LHCN-M2 (cell line): ENCODE data around the gene BICC1. TPM values are rescaled to one million over a fixed set of nuclear protein-coding genes. Genes with fewer than 3 reads are reported as not detected.

Experiments used
- DNase-seq: peaks from one replicate; pipeline ENCODE4 v3.0.0-alpha.2; 2012; ENCODE audit warnings: low read depth
- total RNA-seq: library from RNA; depleted of rRNA; stranded (reverse); fragments of >200 nt; gene quantifications from 2 replicates; pipeline ENCODE4 v1.2.3, GENCODE V29; 2014

Gene BICC1
- total RNA-seq, 1 experiment from 2014 or later, result 20.7 TPM

- DNase-seq, result no peak
Observed at GRCh38 chr10:58557714-58558113, 45.0 kb downstream of the BICC1 start.

- DNase-seq, result no peak
Observed at GRCh38 chr10:58560068-58560467, 47.4 kb downstream of the BICC1 start.

DNA sequence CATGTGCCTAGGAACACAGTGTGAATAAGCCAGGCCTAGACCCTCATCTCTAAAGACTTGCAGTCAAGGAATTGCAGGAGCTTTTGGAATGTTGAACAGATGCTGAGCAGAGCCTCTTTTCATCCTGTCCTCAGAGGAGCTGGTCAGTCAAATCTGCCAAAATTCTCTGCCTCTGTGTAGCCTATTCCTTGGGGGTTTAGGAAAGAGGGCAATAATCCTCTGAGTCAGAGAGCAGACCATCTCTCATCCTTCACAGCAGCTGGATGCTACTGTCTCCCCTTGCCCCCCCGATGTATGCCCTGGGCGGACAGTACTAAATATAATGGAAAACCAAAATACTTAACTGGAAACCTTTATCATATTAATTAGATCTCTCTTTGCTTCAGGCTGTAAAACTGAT is 52.6 kb downstream of the BICC1 start:
- DNase-seq, result peak; percentile 92

DNA sequence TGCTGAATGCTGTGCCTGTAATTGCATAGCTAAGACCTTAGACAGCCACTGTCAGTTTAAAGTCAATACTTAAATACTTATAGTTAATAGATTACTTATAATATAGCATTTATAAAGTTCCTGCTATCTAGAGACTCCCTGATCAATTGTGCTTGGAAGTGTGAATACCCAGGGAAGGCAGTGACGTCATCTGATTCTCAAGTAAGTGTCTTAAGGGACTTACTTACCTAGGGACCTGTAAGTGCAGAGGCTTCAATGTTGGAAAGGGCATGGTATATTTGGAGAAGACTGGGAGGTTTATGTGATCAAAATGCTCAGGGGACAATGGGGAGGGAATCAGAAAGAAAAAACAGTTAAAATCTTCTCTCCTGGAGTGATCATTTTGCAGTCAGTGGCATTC is 55.0 kb downstream of the BICC1 start:
- no peak for DNase-seq

DNA sequence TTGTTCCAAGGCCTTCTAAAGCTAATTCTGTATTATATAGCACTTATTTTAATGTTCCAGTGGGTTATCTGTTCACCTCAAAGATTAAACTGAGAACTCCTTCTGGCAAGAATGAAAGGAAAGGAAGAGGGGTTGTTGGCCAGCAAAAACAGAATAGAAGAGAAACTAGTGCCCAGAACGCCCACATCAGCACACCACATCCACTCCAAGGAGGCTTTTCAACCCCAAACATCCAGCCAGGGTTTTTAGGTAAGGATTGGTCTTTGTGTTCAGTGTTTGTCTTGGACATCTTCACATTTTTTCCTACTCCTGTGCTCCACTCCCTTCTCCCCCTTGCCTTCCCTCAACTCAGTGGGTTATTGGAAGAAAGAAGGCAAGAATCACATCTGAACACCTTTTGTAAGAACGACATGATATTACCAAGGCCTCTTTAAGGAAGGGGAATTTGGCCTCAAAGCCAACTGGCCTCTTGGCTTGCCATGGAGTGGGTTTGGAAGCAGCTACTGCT is 55.8 kb downstream of the BICC1 start:
- DNase-seq, result no peak

- DNase-seq, result no peak
Observed at GRCh38 chr10:58570307-58570723, 57.6 kb downstream of the BICC1 start.

GRCh38 chr10:58570979-58571378 is 58.3 kb downstream of the BICC1 start:
- no peak for DNase-seq

DNA sequence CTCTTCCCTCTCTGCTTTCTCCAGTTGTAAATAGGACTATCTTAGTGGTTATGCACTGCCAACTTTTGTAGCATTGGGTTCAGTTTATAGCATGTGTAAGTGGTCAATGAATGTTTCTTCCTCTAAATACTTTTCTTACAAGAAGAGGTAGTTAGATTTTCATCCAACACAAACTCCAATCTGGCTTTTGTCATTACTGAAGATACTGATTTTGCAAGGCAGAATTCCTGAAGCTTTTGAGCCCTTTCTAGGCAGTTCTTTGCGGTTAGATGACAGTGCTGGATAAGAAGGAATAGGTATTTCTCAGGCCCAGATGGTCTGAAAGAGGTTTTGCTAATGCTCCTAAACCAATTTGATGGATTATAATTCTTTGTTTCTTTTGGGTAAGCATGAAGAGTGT is 60.5 kb downstream of the BICC1 start:
- DNase-seq, result no peak

DNA sequence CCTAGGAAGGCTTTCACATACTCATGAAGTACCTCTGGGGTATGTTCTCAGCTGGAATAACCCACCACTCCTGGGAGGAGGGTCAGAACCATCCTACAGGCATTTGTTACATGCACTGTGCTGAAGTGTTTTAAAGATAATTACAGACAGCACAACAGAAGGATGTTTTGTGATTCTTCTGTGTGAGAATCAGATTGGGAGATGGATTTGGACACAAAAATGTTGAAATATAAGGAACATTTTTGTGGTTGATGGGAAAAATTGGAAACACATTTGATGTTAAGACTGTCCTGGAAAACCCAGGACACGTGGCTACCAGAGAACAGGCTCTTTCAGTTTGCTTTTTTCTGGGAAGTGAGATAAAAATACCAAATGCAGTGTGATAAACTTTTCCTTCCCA is 61.4 kb downstream of the BICC1 start:
- peak; percentile 29 for DNase-seq

DNA sequence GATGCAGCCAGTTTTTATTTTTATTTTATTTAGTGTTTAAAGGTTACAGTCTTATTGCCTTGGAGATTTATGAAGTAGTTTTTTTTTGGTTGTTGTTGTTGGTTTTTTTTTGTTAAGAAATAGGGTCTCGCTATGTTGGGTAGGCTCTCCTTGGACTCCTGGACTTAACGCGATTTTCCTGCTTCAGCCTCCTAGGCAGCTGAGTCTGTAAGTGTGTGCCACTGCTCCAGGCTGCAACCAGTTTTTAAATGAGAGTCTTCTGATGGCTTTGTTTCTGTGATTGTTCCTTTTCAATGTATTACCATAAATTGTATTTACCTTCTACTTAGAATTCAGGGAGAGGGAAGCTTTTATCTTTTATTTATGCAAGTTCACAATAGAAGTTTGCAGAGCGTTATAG is 62.8 kb downstream of the BICC1 start:
- DNase-seq, result no peak

- no peak for DNase-seq
Observed at GRCh38 chr10:58576751-58577436, 64.2 kb downstream of the BICC1 start.

GRCh38 chr10:58577437-58577777 is 64.7 kb downstream of the BICC1 start:
- DNase-seq, result peak; percentile 64

- DNase-seq, result no peak
Observed at GRCh38 chr10:58578366-58578765, 65.7 kb downstream of the BICC1 start.

DNA sequence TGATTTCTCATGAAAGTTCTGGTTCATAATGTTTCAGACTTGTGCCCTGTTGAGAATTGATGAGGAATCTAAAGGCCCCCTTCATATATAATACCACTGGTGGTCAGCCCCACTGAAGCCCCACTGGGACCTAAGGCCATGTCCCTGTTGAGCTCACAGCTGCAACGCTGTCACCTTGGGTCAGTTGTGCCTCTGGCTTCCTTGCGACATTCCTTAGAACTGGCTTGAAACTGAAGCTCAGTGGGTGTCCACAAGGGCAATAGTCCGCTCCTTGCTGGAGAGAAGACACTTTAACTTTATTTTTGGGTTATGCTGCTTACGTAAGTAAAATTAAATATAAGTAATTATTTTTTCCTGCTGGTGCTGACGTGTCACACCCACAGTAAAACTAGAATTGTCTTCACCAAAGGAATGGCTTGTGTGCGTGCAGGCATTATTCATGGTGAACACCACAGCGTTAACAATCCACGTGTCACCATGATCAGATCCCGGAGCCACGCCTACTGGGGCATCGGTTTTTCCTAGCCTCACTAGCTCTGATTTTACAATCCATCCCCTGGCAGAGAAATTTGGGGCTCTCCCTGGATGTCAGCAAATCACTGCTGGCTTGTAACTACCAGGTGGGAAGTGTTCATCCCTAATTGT is 66.5 kb downstream of the BICC1 start:
- no peak for DNase-seq

DNA sequence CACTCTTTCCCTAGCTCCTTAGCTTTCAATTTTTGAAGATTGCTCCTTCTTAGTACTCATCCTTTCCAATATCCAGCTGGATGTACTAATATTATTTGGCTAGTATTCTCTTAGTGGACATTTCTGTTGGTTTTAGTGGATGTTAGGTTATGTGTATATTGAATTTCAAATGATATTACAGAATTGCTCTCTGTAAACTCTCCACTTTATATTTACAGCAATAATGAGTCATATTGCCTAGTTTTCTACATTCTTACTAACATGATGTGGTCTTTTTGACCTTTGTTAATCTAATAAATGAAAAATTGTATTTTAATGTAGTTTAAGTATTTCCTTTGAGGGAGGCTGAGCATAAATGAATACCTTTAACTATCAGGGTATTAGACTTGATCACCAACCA is 69.4 kb downstream of the BICC1 start:
- DNase-seq, result no peak

DNA sequence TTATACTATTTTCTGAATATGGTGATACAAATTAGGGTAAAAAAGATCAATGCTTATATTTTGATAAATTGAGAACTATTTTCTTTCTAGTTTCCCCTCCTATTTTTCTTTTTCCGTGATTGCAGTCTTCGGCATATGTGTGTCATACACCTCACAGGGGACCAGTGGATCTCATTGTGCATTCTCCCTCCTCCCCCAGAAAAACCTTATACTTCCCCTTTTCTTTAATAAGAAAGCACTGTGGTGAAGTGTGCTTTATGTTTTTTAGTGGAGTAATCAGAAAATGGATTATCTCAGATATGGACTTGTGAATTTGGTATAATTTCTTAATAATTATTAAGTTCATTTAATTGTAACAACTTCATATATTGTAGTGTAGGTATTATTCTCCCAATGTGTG is 72.8 kb downstream of the BICC1 start:
- DNase-seq, result no peak

GRCh38 chr10:58586282-58587245 is 73.9 kb downstream of the BICC1 start:
- DNase-seq, result no peak

DNA sequence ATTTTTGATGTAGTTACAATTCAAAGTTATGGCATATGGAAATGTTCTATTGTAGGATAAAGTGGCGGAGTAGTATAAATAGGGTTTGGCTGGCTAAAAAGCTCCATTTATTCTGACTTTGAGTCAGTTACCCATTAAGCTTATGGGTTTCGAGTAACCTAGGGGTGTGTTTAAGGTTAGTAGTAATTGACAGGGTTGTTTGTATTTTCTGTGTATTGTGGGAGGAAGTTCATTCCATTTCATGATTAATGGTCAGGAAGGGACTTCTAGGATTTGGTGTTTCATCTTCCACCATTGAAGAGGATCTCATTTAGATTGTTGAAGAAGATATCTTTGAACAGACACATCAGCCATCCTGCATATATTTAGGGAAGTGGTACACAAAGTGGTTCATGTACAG is 75.0 kb downstream of the BICC1 start:
- DNase-seq, result peak; percentile 32

DNA sequence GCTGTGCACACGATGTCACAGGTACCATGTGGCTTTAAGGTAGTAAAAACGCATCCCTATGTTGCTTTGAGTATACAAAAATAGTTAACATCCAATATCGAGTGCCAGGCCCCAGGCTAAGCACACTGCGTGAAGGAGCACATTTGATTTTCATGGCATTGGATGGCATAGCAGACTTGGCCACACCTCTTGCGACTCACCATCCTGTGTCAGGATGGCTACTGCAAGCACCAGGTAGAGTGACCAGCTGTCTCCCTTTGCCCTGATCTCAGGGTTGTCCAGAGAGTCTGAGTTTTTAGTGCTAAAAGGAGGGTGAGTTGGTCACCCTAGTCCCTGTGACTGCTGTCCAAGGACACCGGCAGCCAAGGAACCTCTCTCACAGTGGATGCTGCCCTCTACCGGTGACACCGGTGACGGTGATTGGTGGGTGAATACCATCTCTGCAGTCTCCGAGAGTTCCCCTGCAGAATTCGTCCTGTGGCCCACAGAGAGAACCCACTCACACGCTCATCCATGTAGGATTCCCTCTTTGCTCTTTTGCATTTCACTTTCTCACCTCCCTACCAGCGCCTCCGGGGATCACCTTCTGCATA is 76.1 kb downstream of the BICC1 start:
- peak; percentile 5 for DNase-seq

DNA sequence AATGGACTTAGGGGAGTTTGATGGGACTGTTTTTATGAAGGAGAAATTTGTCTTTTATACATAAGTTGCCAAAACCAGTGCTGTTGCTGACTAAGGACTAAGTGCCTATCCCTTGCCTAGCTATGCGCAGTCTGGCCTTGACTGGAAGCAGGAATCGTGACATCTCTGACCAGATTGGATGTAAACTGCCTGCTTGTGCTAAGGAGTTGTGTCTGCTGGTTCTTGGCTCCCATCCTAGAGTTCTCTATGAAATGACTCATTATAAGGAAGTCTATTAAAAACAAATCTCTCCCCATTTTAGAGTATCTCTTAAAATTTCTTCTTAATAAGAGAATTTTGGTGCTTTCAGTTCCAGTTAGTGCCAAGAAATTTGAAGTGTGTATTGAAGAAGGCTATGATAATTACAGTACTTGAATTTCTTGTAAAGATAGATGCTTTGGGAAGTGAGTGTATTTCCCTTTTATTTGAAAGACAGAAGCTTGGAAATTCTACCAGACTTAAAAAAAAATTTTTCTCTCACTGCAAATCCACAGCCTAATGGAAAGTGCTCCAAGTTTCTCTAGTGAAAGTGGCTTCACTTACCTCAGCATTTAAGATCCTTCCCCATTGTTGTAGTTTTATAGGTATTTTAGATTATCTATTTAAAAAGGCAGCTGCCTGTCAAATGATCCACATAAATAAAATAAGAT is 77.6 kb downstream of the BICC1 start:
- peak; percentile 89 for DNase-seq

DNA sequence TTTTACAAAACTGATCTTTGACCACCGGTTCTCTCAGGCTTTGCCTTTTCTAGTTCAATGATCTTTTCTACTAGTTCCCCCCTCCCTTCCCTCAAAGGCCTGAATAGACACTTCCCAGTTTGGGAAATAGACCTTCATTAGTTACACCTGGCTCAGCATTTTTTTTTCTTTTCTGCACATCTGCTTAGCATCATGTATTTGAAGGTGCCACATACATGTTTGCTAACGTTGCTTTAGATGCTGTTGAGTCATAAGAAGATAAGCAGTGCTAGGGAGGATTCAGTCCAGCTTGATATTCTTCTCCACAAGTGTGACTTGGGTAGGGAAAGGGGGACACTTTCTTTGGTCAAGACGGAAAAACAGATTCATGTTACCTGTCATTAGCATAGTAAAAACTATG is 78.3 kb downstream of the BICC1 start:
- no peak for DNase-seq
